ENCODE results near the gene FLNB. TPM values are rescaled to one million over a fixed set of nuclear protein-coding genes. Genes with fewer than 3 reads are reported as not detected.

Gene FLNB
- polyA plus RNA-seq, 1 of the 3 experiments (the other 2 are of a cell fraction): 127 TPM

- Histone ChIP-seq H3K27me3 (ENCODE audit: insufficient read depth) (no peaks in the 10 kb centered on the region), H3K27ac (ENCODE audit: low read depth in 2 of 2, low read length in 1 of 2) (no peak overlapping the region), H3K79me2 (ENCODE audit: insufficient read depth) (peaks cover 99% of the 10 kb centered on the region), H4K20me1 (ENCODE audit: insufficient read depth) (peaks cover 58% of the 10 kb centered on the region; the same call in 1 of the 2 replicates), H3K4me3 (ENCODE audit: low read depth in 2 of 2, low read length in 1 of 2) (no peak overlapping the region), H3K9me3 (no peaks in the 10 kb centered on the region), H3K36me3 (replicated peaks in 1 of 2; ENCODE audit: control insufficient read depth in 1 of 2, insufficient read depth in 2 of 2, low read length in 1 of 2) (no peaks in the 10 kb centered on the region), H3K9me2 (no peaks in the 10 kb centered on the region), H3K4me1 (ENCODE audit: control insufficient read depth in 1 of 2, insufficient read depth in 2 of 2, low read depth in 1 of 2, low read length in 1 of 2) (peaks cover 12 to 22% of the 10 kb centered on the region in 2 experiments; a peak in 3 of 4 replicates), H3K9ac (no peak overlapping the region), H2AFZ (ENCODE audit: low read depth) (no peak overlapping the region), H3K4me2 (no peak overlapping the region), H3F3A (replicated peaks; ENCODE audit: insufficient read depth) (peaks cover 17% of the 10 kb centered on the region)
- ChIA-PET CTCF (no interaction called here), POLR2A (no interaction called here)
- TF ChIP-seq GATA2 (CRISPR knock-in tag; IDR thresholded peaks at IDR 0.05) (no peak), SIN3A (IDR thresholded peaks at IDR 0.05; ENCODE audit: borderline replicate concordance, low read depth, low read length) (no peak), EZH2phosphoT487 (IDR thresholded peaks at IDR 0.05; ENCODE audit: borderline replicate concordance, low read depth) (no peak), FOSL2 (IDR thresholded peaks at IDR 0.05; ENCODE audit: borderline replicate concordance, low read depth) (no peak), PBX3 (IDR thresholded peaks at IDR 0.05) (no peak), TEAD4 (IDR thresholded peaks at IDR 0.05; ENCODE audit: borderline replicate concordance, insufficient read depth) (no peak), TCF12 (IDR thresholded peaks at IDR 0.05) (no peak), NFIC (IDR thresholded peaks at IDR 0.05; ENCODE audit: borderline replicate concordance) (no peak)
- TF ChIP-seq, protein P1, sequence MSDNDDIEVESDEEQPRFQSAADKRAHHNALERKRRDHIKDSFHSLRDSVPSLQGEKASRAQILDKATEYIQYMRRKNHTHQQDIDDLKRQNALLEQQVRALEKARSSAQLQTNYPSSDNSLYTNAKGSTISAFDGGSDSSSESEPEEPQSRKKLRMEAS (IDR thresholded peaks at IDR 0.05; ENCODE audit: low read depth): no peak
- 92% methylated on average over 2 of the region's 2 CpGs for whole genome bisulfite sequencing (ENCODE audit: low lambda C conversion rate)
- DNase-seq: no peak
These were observed 60.0 kb downstream of the FLNB start for GRCh38 chr3:58068122-58068809.

DNA sequence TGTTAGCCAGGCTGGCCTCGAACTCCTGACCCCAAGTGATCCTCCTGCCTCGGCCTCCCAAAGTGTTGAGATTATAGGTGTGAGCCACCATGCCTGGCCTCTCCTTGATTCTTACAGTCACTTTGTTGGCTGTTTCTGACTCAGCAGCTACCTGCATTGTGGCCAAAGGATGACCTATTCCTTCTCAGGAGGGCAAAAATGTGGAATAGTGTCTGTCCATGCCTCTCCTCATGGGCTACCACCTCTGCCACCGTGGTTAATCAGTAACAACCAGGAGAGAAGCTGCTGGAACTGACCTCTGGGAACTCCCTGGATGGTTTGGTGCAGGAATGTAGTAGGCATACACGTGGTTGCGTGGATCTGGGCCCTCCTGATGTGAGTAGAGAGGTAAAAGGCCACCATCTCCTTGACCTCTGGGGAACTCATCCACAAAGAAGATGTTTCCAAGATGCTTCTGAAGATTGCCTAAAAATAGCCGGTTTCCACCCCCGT lies 63.3 kb downstream of the FLNB start:
- H3F3A ChIP-seq (replicated peaks; ENCODE audit: insufficient read depth): peaks cover 9% of the 10 kb centered on the region
- TF ChIP-seq EP300 (IDR thresholded peaks at IDR 0.05; ENCODE audit: borderline replicate concordance in 1 of 2, low read depth in 1 of 2, low read length in 1 of 2): no peak
- TF ChIP-seq JUND (IDR thresholded peaks at IDR 0.05): no peak
- no peak for TF ChIP-seq USF1 (IDR thresholded peaks at IDR 0.05; ENCODE audit: borderline replicate concordance, low read depth)
- no peak for TF ChIP-seq RCOR1 (IDR thresholded peaks at IDR 0.05; ENCODE audit: low read length)
- no peaks in the 10 kb centered on the region for H3K9me2 ChIP-seq
- ChIA-PET CTCF (interaction anchor here (1.0 to 1.4 kb wide), 2 partner anchors 64 kb away, joined by 3 read pairs; no protein-coding TSS in a partner anchor), POLR2A (no interaction called here)
- no peak overlapping the region for H3K4me3 ChIP-seq (ENCODE audit: low read depth in 2 of 2, low read length in 1 of 2)
- DNase-seq: no peak
- H3K9ac ChIP-seq: no peak overlapping the region
- no peak overlapping the region for H3K27ac ChIP-seq (ENCODE audit: low read depth in 2 of 2, low read length in 1 of 2)
- no peaks in the 10 kb centered on the region for H3K9me3 ChIP-seq
- no peaks in the 10 kb centered on the region for H3K27me3 ChIP-seq (ENCODE audit: insufficient read depth)
- no peak overlapping the region for H2AFZ ChIP-seq (ENCODE audit: low read depth)
- WGBS (ENCODE audit: low lambda C conversion rate): 79% methylated on average over 6 of the region's 7 CpGs
- H4K20me1 ChIP-seq (ENCODE audit: insufficient read depth): peaks cover 55% of the 10 kb centered on the region
- peaks cover 99% of the 10 kb centered on the region for H3K79me2 ChIP-seq (ENCODE audit: insufficient read depth)
- H3K4me1 ChIP-seq (ENCODE audit: control insufficient read depth in 1 of 2, insufficient read depth in 2 of 2, low read depth in 1 of 2, low read length in 1 of 2): peaks cover 7 to 10% of the 10 kb centered on the region in 2 experiments; a peak in 3 of 4 replicates
- peaks cover 0 to 1% of the 10 kb centered on the region in 2 experiments for H3K36me3 ChIP-seq (replicated peaks in 1 of 2; ENCODE audit: control insufficient read depth in 1 of 2, insufficient read depth in 2 of 2, low read length in 1 of 2)
- H3K4me2 ChIP-seq: no peak overlapping the region

All from SK-N-SH (cell line).